ENCODE data around the gene ZNF787. TPM values are rescaled to one million over a fixed set of nuclear protein-coding genes. Genes with fewer than 3 reads are reported as not detected.
A peak's percentile ranks its signal among the peaks of the same experiment; 100 is the strongest.

The ZNF787 gene
- total and polyA plus RNA-seq, 2 donors: 19.4 to 19.8 TPM

DNA sequence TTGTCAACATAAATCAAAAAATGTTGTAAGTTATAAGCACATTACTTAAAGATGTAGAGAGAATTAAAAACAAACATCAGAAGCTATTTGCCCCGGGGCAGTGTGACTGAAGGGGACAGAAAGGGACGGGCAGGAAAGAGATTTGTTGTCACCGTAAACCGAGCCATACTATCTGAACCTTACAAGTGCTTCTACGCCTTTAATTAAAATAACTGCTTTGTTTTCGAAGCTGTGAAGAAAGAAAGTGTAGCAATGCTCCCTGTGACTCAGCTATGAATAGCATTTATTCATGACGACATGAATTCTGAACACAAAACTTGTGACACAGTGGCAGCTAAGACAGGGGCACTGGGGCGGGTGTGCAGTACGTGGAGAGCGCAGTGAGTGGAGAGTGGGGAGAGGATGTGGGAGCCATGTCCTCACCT, 30.0 kb downstream of the ZNF787 start:
- peaks cover 8 to 46% of the 10 kb centered on the region in 2 donors for H3K36me3 ChIP-seq (ENCODE audit: control insufficient read depth in 2 of 2, insufficient read depth in 2 of 2, low read length in 1 of 2)
- H3K27me3 ChIP-seq (ENCODE audit: control insufficient read depth in 2 of 2, insufficient read depth in 1 of 2, low read length in 1 of 2): no peaks in the 10 kb centered on the region
- peak overlapping the region in 1 of 2 donors; percentile 17 for H3K27ac ChIP-seq (ENCODE audit: low read depth in 1 of 2, low read length in 1 of 2)
- peaks cover 0 to 16% of the 10 kb centered on the region in 2 donors for H3K9me3 ChIP-seq (ENCODE audit: control insufficient read depth in 2 of 2, insufficient read depth in 1 of 2, low read length in 1 of 2)
- WGBS: 97% methylated on average over 10 of the region's 10 CpGs
- H3K4me1 ChIP-seq (ENCODE audit: control insufficient read depth in 2 of 2, insufficient read depth in 2 of 2, low read length in 2 of 2): no peaks in the 10 kb centered on the region
- no peak for DNase-seq (ENCODE audit: low read depth in 6 of 9, low spot score in 9 of 9)
- H3K4me3 ChIP-seq (ENCODE audit: low read length in 2 of 2): no peak overlapping the region

DNA sequence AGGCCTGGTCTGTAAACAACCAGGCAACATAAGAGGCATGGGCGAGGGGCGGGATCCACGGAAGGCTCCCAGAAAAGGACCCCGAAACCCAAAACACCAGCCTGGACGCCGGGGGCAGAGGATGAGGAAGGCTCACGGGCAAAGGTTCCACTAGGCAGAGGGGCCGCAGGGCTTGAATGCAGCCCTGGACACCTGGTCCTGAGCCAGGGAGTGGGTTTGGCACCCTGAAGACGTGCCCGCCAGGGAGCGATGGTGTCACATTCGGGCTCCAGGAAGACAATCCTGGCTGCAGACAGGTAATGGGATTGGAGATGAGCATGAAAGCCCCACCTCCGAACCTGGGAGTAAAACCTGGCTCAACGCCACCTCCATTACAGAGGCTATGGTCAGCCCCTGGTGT, 31.8 kb downstream of the ZNF787 start:
- no peak for DNase-seq (ENCODE audit: low read depth in 6 of 9, low spot score in 9 of 9)
- Histone ChIP-seq H3K36me3 (ENCODE audit: control insufficient read depth in 2 of 2, insufficient read depth in 2 of 2, low read length in 1 of 2) (peaks cover 8 to 43% of the 10 kb centered on the region in 2 donors), H3K27ac (ENCODE audit: low read depth in 1 of 2, low read length in 1 of 2) (no peak overlapping the region), H3K9me3 (ENCODE audit: control insufficient read depth in 2 of 2, insufficient read depth in 1 of 2, low read length in 1 of 2) (peaks cover 0 to 16% of the 10 kb centered on the region in 2 donors), H3K27me3 (ENCODE audit: control insufficient read depth in 2 of 2, insufficient read depth in 1 of 2, low read length in 1 of 2) (no peaks in the 10 kb centered on the region), H3K4me1 (ENCODE audit: control insufficient read depth in 2 of 2, insufficient read depth in 2 of 2, low read length in 2 of 2) (no peaks in the 10 kb centered on the region), H3K4me3 (ENCODE audit: low read length in 2 of 2) (no peak overlapping the region)
- 88% methylated on average over 14 of the region's 14 CpGs for WGBS

- Histone ChIP-seq H3K4me1 (ENCODE audit: control insufficient read depth in 2 of 2, insufficient read depth in 2 of 2, low read length in 2 of 2) (no peaks in the 10 kb centered on the region), H3K9me3 (ENCODE audit: control insufficient read depth in 2 of 2, insufficient read depth in 1 of 2, low read length in 1 of 2) (peaks cover 0 to 16% of the 10 kb centered on the region in 2 donors), H3K27me3 (ENCODE audit: control insufficient read depth in 2 of 2, insufficient read depth in 1 of 2, low read length in 1 of 2) (no peaks in the 10 kb centered on the region), H3K36me3 (ENCODE audit: control insufficient read depth in 2 of 2, insufficient read depth in 2 of 2, low read length in 1 of 2) (peaks cover 8 to 43% of the 10 kb centered on the region in 2 donors), H3K4me3 (ENCODE audit: low read length in 2 of 2) (no peak overlapping the region), H3K27ac (ENCODE audit: low read depth in 1 of 2, low read length in 1 of 2) (no peak overlapping the region)
- DNase-seq (ENCODE audit: low read depth in 6 of 9, low spot score in 9 of 9): no peak
- 99% methylated on average over 66 of the region's 66 CpGs for WGBS
These were observed 32.4 kb downstream of the ZNF787 start for GRCh38 chr19:56088497-56089215.

DNA sequence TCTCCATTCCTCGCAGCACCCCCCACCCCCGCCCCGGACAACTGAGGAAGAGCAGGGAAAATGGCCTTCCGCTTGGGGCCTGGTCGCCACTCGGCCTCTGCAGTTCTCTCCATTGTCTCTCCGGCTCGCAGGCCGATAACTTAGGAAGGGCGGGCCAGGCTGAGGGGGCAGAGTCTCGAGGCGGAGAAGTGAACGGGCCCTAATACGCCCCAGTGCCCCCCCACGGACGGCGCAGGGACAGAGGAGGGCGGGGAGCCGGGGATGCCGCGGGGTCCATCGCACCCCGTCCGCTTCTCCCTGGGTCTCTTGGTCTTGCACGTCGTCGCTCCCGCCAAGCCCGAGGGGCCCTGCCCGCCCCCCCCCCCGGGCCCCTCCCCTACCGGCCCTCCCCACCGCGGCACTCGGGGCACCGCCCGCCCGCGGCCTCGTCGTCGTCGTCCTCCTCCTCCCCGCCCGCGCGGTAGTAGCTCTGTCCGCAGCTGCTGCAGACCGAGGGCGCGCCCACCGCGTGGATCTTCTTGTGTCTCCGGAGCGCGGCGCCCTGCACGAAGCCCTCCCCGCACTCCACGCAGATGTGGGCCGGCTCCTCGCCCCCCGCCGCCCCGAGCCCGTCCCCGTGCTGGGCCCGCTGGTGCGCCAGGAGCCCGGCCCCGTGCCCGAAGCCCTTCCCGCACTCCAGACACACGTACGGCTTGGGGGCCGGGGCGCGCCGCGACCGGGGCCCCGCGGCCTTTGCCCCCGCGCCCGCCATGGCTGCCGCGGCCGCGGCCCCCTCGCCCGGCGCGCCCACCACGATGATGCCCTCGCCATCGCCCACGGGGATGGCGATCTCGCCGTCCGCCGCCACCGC, 33.2 kb downstream of the ZNF787 start:
- H3K27ac ChIP-seq (ENCODE audit: low read depth in 1 of 2, low read length in 1 of 2): no peak overlapping the region

DNA sequence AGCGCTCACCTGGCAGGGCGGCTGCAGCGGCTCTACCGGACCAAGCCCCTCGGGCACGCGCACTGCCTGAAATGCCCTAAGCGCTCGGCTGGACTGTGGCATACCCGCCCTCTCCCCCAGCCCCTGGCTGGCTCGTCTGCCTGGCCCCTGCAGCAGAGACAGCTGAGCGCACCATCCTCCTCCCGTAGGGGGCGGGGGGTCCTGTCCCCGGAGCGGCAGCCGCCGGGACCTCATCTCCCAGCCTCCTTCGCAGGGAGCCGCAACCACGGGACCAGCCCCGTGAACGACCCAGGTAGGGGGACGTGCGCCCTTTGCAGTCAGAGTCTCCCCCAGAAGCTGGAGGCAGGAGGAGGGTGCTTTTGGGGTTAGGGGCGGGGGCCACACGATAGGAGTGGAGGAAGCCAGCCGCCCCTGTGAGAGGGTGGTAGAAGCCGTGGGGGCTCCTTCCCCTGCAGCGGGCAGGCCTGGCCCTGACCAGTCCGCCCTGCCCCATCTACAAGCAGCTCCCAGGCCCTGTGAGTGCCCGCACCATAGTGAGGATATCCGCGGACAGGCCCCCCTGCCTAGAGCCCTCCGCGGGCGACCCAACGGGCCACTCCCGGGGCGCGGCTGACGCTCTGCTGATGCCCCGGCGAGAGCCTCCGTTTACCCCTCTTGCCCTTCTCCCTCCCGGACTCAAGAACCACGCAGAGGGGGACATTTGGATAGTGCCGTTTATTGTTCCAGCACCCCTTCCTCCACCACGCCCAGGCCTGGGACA, 34.2 kb downstream of the ZNF787 start:
- no peak for DNase-seq (ENCODE audit: low read depth in 6 of 9, low spot score in 9 of 9)
- no peaks in the 10 kb centered on the region for H3K9me3 ChIP-seq (ENCODE audit: control insufficient read depth in 2 of 2, insufficient read depth in 1 of 2, low read length in 1 of 2)
- no peak overlapping the region for H3K4me3 ChIP-seq (ENCODE audit: low read length in 2 of 2)
- WGBS: 92% methylated on average over 49 of the region's 49 CpGs
- peaks cover 4 to 43% of the 10 kb centered on the region in 2 donors for H3K36me3 ChIP-seq (ENCODE audit: control insufficient read depth in 2 of 2, insufficient read depth in 2 of 2, low read length in 1 of 2)
- H3K4me1 ChIP-seq (ENCODE audit: control insufficient read depth in 2 of 2, insufficient read depth in 2 of 2, low read length in 2 of 2): no peaks in the 10 kb centered on the region
- H3K27me3 ChIP-seq (ENCODE audit: control insufficient read depth in 2 of 2, insufficient read depth in 1 of 2, low read length in 1 of 2): peaks cover 0 to 2% of the 10 kb centered on the region in 2 donors
- H3K27ac ChIP-seq (ENCODE audit: low read depth in 1 of 2, low read length in 1 of 2): no peak overlapping the region

More for the DNA sequence above, 33.2 kb downstream of the ZNF787 start:
- Histone ChIP-seq H3K4me3 (ENCODE audit: low read length in 2 of 2) (no peak overlapping the region), H3K4me1 (ENCODE audit: control insufficient read depth in 2 of 2, insufficient read depth in 2 of 2, low read length in 2 of 2) (no peaks in the 10 kb centered on the region), H3K27me3 (ENCODE audit: control insufficient read depth in 2 of 2, insufficient read depth in 1 of 2, low read length in 1 of 2) (no peaks in the 10 kb centered on the region), H3K9me3 (ENCODE audit: control insufficient read depth in 2 of 2, insufficient read depth in 1 of 2, low read length in 1 of 2) (peaks cover 0 to 9% of the 10 kb centered on the region in 2 donors), H3K36me3 (ENCODE audit: control insufficient read depth in 2 of 2, insufficient read depth in 2 of 2, low read length in 1 of 2) (peaks cover 4 to 43% of the 10 kb centered on the region in 2 donors)
- no peak for DNase-seq (ENCODE audit: low read depth in 6 of 9, low spot score in 9 of 9)
- WGBS: 95% methylated on average over 104 of the region's 104 CpGs

GRCh38 chr19:56085571-56086275, 35.4 kb downstream of the ZNF787 start:
- 97% methylated on average over 10 of the region's 10 CpGs for WGBS
- peaks cover 0 to 6% of the 10 kb centered on the region in 2 donors for H3K4me1 ChIP-seq (ENCODE audit: control insufficient read depth in 2 of 2, insufficient read depth in 2 of 2, low read length in 2 of 2)
- no peak for DNase-seq (ENCODE audit: low read depth in 6 of 9, low spot score in 9 of 9)
- no peak overlapping the region for H3K4me3 ChIP-seq (ENCODE audit: low read length in 2 of 2)
- H3K27me3 ChIP-seq (ENCODE audit: control insufficient read depth in 2 of 2, insufficient read depth in 1 of 2, low read length in 1 of 2): peaks cover 0 to 13% of the 10 kb centered on the region in 2 donors
- peaks cover 4 to 38% of the 10 kb centered on the region in 2 donors for H3K36me3 ChIP-seq (ENCODE audit: control insufficient read depth in 2 of 2, insufficient read depth in 2 of 2, low read length in 1 of 2)
- no peak overlapping the region for H3K27ac ChIP-seq (ENCODE audit: low read depth in 1 of 2, low read length in 1 of 2)
- H3K9me3 ChIP-seq (ENCODE audit: control insufficient read depth in 2 of 2, insufficient read depth in 1 of 2, low read length in 1 of 2): no peaks in the 10 kb centered on the region

- DNase-seq (ENCODE audit: low read depth in 6 of 9, low spot score in 9 of 9): no peak
- WGBS: 91% methylated on average over 18 of the region's 18 CpGs
- Histone ChIP-seq H3K9me3 (ENCODE audit: control insufficient read depth in 2 of 2, insufficient read depth in 1 of 2, low read length in 1 of 2) (no peaks in the 10 kb centered on the region), H3K4me1 (ENCODE audit: control insufficient read depth in 2 of 2, insufficient read depth in 2 of 2, low read length in 2 of 2) (peaks cover 0 to 8% of the 10 kb centered on the region in 2 donors), H3K4me3 (ENCODE audit: low read length in 2 of 2) (no peak overlapping the region), H3K27me3 (ENCODE audit: control insufficient read depth in 2 of 2, insufficient read depth in 1 of 2, low read length in 1 of 2) (peaks cover 0 to 15% of the 10 kb centered on the region in 2 donors), H3K27ac (ENCODE audit: low read depth in 1 of 2, low read length in 1 of 2) (no peak overlapping the region), H3K36me3 (ENCODE audit: control insufficient read depth in 2 of 2, insufficient read depth in 2 of 2, low read length in 1 of 2) (peaks cover 4 to 37% of the 10 kb centered on the region in 2 donors)
These were observed 36.1 kb downstream of the ZNF787 start for GRCh38 chr19:56084835-56085536.

GRCh38 chr19:56083668-56084067, 37.4 kb downstream of the ZNF787 start:
- 81% methylated on average over 9 of the region's 9 CpGs for WGBS
- no peak overlapping the region for H3K4me3 ChIP-seq (ENCODE audit: low read length in 2 of 2)
- H3K27me3 ChIP-seq (ENCODE audit: control insufficient read depth in 2 of 2, insufficient read depth in 1 of 2, low read length in 1 of 2): peaks cover 0 to 16% of the 10 kb centered on the region in 2 donors
- no peak for DNase-seq (ENCODE audit: low read depth in 6 of 9, low spot score in 9 of 9)
- no peak overlapping the region for H3K27ac ChIP-seq (ENCODE audit: low read depth in 1 of 2, low read length in 1 of 2)
- H3K36me3 ChIP-seq (ENCODE audit: control insufficient read depth in 2 of 2, insufficient read depth in 2 of 2, low read length in 1 of 2): peaks cover 0 to 25% of the 10 kb centered on the region in 2 donors
- H3K9me3 ChIP-seq (ENCODE audit: control insufficient read depth in 2 of 2, insufficient read depth in 1 of 2, low read length in 1 of 2): no peaks in the 10 kb centered on the region
- peaks cover 0 to 8% of the 10 kb centered on the region in 2 donors for H3K4me1 ChIP-seq (ENCODE audit: control insufficient read depth in 2 of 2, insufficient read depth in 2 of 2, low read length in 2 of 2)

Measured in thymus (tissue), 11 donors.